GM13976 (cell line): ENCODE results near the gene MYPN.
"Not testable (repeated sequence)": the region's sequence is repeated elsewhere in the genome, so short reads cannot be mapped to it uniquely, and the experiment has no call there.

ENCODE experiments used
- DNase-seq: peaks from one replicate; pipeline ENCODE4 v3.0.0; 2012; ENCODE audit warnings: low spot score
- CTCF ChIP-seq: IDR thresholded peaks from 2 replicates; pipeline ENCODE4 v1.5.1; 2012; ENCODE audit warnings: borderline replicate concordance, mild to moderate bottlenecking; ENCODE audit not compliant: insufficient read depth; ENCODE audit errors: extremely low read depth, missing control alignments, control extremely low read depth
- in situ Hi-C: fragments of 300-500 bp; cut with MboI; formaldehyde crosslinking; loops from one replicate; pipeline ENCODE4 v1.12.0; 2022; ENCODE audit warnings: low sequenced_read_pairs, mixed read lengths, inconsistent platforms; ENCODE audit not compliant: unreplicated experiment

Gene MYPN

GRCh38 chr10:68192113-68192512, 82.8 kb downstream of the MYPN start:
- in situ Hi-C loops: no loop called here
- no peak for DNase-seq
- TF ChIP-seq CTCF: no peak

GRCh38 chr10:68194290-68194689, 85.0 kb downstream of the MYPN start:
- TF ChIP-seq CTCF: no peak
- in situ Hi-C loops: no loop called here
- no peak for DNase-seq

GRCh38 chr10:68195776-68196175, 86.5 kb downstream of the MYPN start:
- DNase-seq, in situ Hi-C loops: not testable (repeated sequence)

- TF ChIP-seq CTCF: no peak
- in situ Hi-C loops: no loop called here
- no peak for DNase-seq
Observed at GRCh38 chr10:68196701-68197100, 87.4 kb downstream of the MYPN start.

GRCh38 chr10:68202960-68203353, 93.7 kb downstream of the MYPN start:
- no peak for DNase-seq
- in situ Hi-C loops: no loop called here
- no peak for TF ChIP-seq CTCF

GRCh38 chr10:68208424-68209042, 99.2 kb downstream of the MYPN start:
- peak; percentile 35 for DNase-seq
- TF ChIP-seq CTCF: peak; percentile 34
- in situ Hi-C loops: no loop called here

GRCh38 chr10:68211669-68212068, 102.4 kb downstream of the MYPN start:
- no peak for TF ChIP-seq CTCF
- DNase-seq: no peak
- in situ Hi-C loops: loop anchor here (10.0 kb wide), 1 partner anchor 83 kb away; no protein-coding TSS in a partner anchor
